B cell (primary cell): ENCODE results near the gene IFT43. TPM values are rescaled to one million over a fixed set of nuclear protein-coding genes. Genes with fewer than 3 reads are reported as not detected.
A peak's percentile ranks its signal among the peaks of the same experiment; 100 is the strongest.

Experiments
- ATAC-seq: fragments of 200-7000 bp; cut with Tn5 transposase; one replicate; pipeline ENCODE4 v1.10.0; 2021; ENCODE audit warnings: low read depth, mild to moderate bottlenecking, moderate number of reproducible peaks, moderate library complexity
- CTCF ChIA-PET: fragments of 350-600 bp; sonication (Branson Sonifier 250); formaldehyde crosslinking; loops from one replicate; lab custom pipeline; 2021; ENCODE audit warnings: antibody characterized with exemption, inconsistent platforms; lab: Charles Lee
- POLR2A ChIA-PET: fragments of 350-600 bp; sonication (Branson Sonifier 250); formaldehyde crosslinking; loops from one replicate; lab custom pipeline; 2021; ENCODE audit warnings: antibody characterized with exemption; lab: Charles Lee
- DNase-seq: peaks from one replicate; pipeline ENCODE4 v3.0.0; 2013
- H2AFZ ChIP-seq: 2 replicates; pipeline ENCODE4 v1.6.1; 2012; ENCODE audit warnings: mild to moderate bottlenecking, low read depth, low read length; ENCODE audit not compliant: insufficient read depth, poor library complexity, severe bottlenecking
- H3K27ac ChIP-seq, 2 donors: 1 replicate in 1 of 2; 2 replicates in 1 of 2; pipeline ENCODE4 v1.5.1; 2012 to 2013; ENCODE audit warnings: low read length in 2 of 2, mild to moderate bottlenecking in 2 of 2, moderate library complexity in 1 of 2
- H3K27me3 ChIP-seq, 4 experiments: fragments of 200-600 bp in 1 of 4; sonication (generic) in 1 of 4; replicated peaks in 1 of 4; 1 replicate in 2 of 4; 2 replicates in 2 of 4; pipeline versions ENCODE4 v1.6.1 to v1.7.0; 2013 to 2016; ENCODE audit warnings: low read length in 3 of 4, mild to moderate bottlenecking in 2 of 4, mixed read lengths in 1 of 4, moderate library complexity in 1 of 4; ENCODE audit not compliant: insufficient read depth in 4 of 4, control insufficient read depth in 3 of 4; ENCODE audit errors: control extremely low read depth in 1 of 4
- H3K36me3 ChIP-seq, 2 experiments: replicated peaks in 1 of 2; 1 replicate in 1 of 2; 2 replicates in 1 of 2; pipeline versions ENCODE4 v1.6.1 to v1.7.1; 2013; ENCODE audit warnings: low read length in 1 of 2; ENCODE audit not compliant: insufficient read depth in 2 of 2, control insufficient read depth in 1 of 2; ENCODE audit errors: control extremely low read depth in 1 of 2, extremely low read depth in 1 of 2
- H3K4me1 ChIP-seq, 2 donors: fragments of 200-600 bp in 1 of 2; sonication (generic) in 1 of 2; 1 replicate in 1 of 2; 2 replicates in 1 of 2; pipeline versions ENCODE4 v1.5.1 to v1.6.1; 2013 to 2017; ENCODE audit warnings: low read length in 2 of 2; ENCODE audit not compliant: control insufficient read depth in 2 of 2, insufficient read depth in 2 of 2
- H3K4me2 ChIP-seq: replicated peaks from 2 replicates; pipeline ENCODE3; 2012; ENCODE audit warnings: mild to moderate bottlenecking, low read depth, low read length; ENCODE audit not compliant: poor library complexity, severe bottlenecking
- H3K4me3 ChIP-seq, 5 experiments: fragments of 200-600 bp in 1 of 5; sonication (generic) in 1 of 5; 1 replicate in 3 of 5; 2 replicates in 2 of 5; pipeline versions ENCODE4 v1.5.1 to v1.7.0; 2011 to 2016; ENCODE audit warnings: low read length in 4 of 5, mild to moderate bottlenecking in 4 of 5, low read depth in 2 of 5, control low read depth in 1 of 5, moderate library complexity in 1 of 5; ENCODE audit not compliant: insufficient read depth in 1 of 5; ENCODE audit errors: control extremely low read depth in 1 of 5, extremely low read depth in 1 of 5
- H3K79me2 ChIP-seq: fragments of 200-600 bp; sonication (generic); one replicate; pipeline ENCODE4 v1.6.0; 2016; ENCODE audit warnings: low read length; ENCODE audit not compliant: control insufficient read depth, insufficient read depth
- H3K9ac ChIP-seq: fragments of 200-600 bp; sonication (generic); 2 replicates; pipeline ENCODE4 v1.6.1; 2017; ENCODE audit warnings: mild to moderate bottlenecking, low read length, moderate library complexity
- H3K9me3 ChIP-seq, 3 donors: one replicate each; pipeline versions ENCODE4 v1.6.1 to v1.7.1; 2013; ENCODE audit warnings: low read length in 2 of 3; ENCODE audit not compliant: control insufficient read depth in 2 of 3, insufficient read depth in 1 of 3; ENCODE audit errors: control extremely low read depth in 1 of 3
- H4K20me1 ChIP-seq: 2 replicates; pipeline ENCODE4 v1.6.0; 2012; ENCODE audit warnings: mild to moderate bottlenecking, low read length; ENCODE audit not compliant: insufficient read depth, control insufficient read depth, poor library complexity, severe bottlenecking
- H3K27ac Mint-ChIP-seq: one replicate; pipeline ENCODE4 v1.8.0; 2021; ENCODE audit warnings: mixed read lengths
- H3K27me3 Mint-ChIP-seq: one replicate; pipeline ENCODE4 v1.8.0; 2021; ENCODE audit warnings: mixed read lengths
- H3K4me1 Mint-ChIP-seq: one replicate; pipeline ENCODE4 v1.8.0; 2021; ENCODE audit warnings: mixed read lengths
- H3K4me3 Mint-ChIP-seq: one replicate; pipeline ENCODE4 v1.8.0; 2021; ENCODE audit warnings: mixed read lengths
- H3K9me3 Mint-ChIP-seq: one replicate; pipeline ENCODE4 v1.8.0; 2022; ENCODE audit warnings: mixed read lengths; ENCODE audit not compliant: insufficient read depth
- CTCF ChIP-seq: fragments of 200-600 bp; IDR thresholded peaks from one replicate; pipeline ENCODE4 v1.8.0; 2022; ENCODE audit warnings: antibody characterized with exemption, mild to moderate bottlenecking
- EZH2 ChIP-seq: IDR thresholded peaks from 2 replicates; pipeline ENCODE4 v1.6.1; 2012; ENCODE audit warnings: borderline replicate concordance, low read depth, mild to moderate bottlenecking, moderate library complexity, low read length; ENCODE audit not compliant: insufficient read depth, poor library complexity, severe bottlenecking
- WGBS: methylation state at CpG from one replicate; pipeline ENCODE4 v1.1.5; 2013; ENCODE audit warnings: missing lambda C conversion rate; ENCODE audit not compliant: insufficient coverage; 5-methylcytosine and 5-hydroxymethylcytosine counted together
- intact Hi-C: fragments of 100-400 bp; cut with micrococcal nuclease; formaldehyde crosslinking; loops from one replicate; pipeline ENCODE4 v1.10.0; 2022
- polyA plus RNA-seq: library from polyadenylated mRNA; depleted of rRNA; stranded (reverse); fragments of >200 nt; gene quantifications from 2 replicates; pipeline ENCODE4 v1.2.3, GENCODE V29; 2012
- total RNA-seq, 2 donors: library from RNA; stranded (reverse); fragments of 120-200 nt in 1 of 2; gene quantifications; 1 replicate in 1 of 2; 2 replicates in 1 of 2; pipeline versions ENCODE4 v1.2.3 to v1.2.4, GENCODE V29; 2013 to 2022

Gene IFT43
- total and polyA plus RNA-seq, 2 donors (not counting 1 experiment from before 2014, with no cell fraction given), result 14.7 to 21.5 TPM

- H3K9me3 Mint-ChIP-seq, result no peaks in the 10 kb centered on the region
- no peaks in the 10 kb centered on the region for H3K36me3 ChIP-seq
- peaks cover 44 to 64% of the 10 kb centered on the region in 2 donors for H3K4me1 ChIP-seq
- H3K4me2 ChIP-seq, result peak within 1 kb of the TSS; percentile 98
- ATAC-seq, result peak; percentile 29
- no peaks in the 10 kb centered on the region for H3K27me3 ChIP-seq
- POLR2A ChIA-PET, result interaction anchor here (0.6 to 1.1 kb wide), 2 partner anchors 22 to 224 kb away, joined by 3 to 4 read pairs; no protein-coding TSS in a partner anchor
- WGBS, result 3% methylated on average over 14 of the region's 26 CpGs
- H3K27ac ChIP-seq, result peak within 1 kb of the TSS in 1 of 2 donors; percentile 82
- peak within 1 kb of the TSS; percentile 45 to 87 (median 74) for H3K4me3 ChIP-seq
- peak; percentile 68 for DNase-seq
- no peaks in the 10 kb centered on the region for H3K9me3 ChIP-seq
- H2AFZ ChIP-seq, result peak within 1 kb of the TSS; percentile 98
- no peak for TF ChIP-seq CTCF
- no peak for TF ChIP-seq EZH2
- H3K79me2 ChIP-seq, result peaks cover 10% of the 10 kb centered on the region
- H3K27me3 Mint-ChIP-seq, result no peaks in the 10 kb centered on the region
- CTCF ChIA-PET, result interaction anchor here (0.6 to 15.2 kb wide), 13 partner anchors 11 to 404 kb away, joined by 3 to 376 read pairs (median 5); partner anchors contain the start of genes ERG28 and FLVCR2
- H4K20me1 ChIP-seq, result no peaks in the 10 kb centered on the region
- peaks cover 60% of the 10 kb centered on the region for H3K4me1 Mint-ChIP-seq
- peak within 1 kb of the TSS; percentile 91 for H3K9ac ChIP-seq
- intact Hi-C loops, result loop anchor here (1.0 to 10.0 kb wide), 5 partner anchors 75 to 1967 kb away; partner anchors contain the start of genes BBOF1, ENTPD5, GSTZ1 and POMT2
- H3K27ac Mint-ChIP-seq, result peak within 1 kb of the TSS; percentile 87
- H3K4me3 Mint-ChIP-seq, result peak within 1 kb of the TSS; percentile 89
Observed at GRCh38 chr14:75981426-75982265, 3.9 kb upstream of the IFT43 start, which contains the start of gene TGFB3. Gene TGFB3 (minus strand): TSS chr14:75981995. CDS start chr14:75980893, 1,102 bp downstream.
